HG03442 (cell line): ENCODE measurements around the gene TMEM273.

Experiments
- ATAC-seq: cut with Tn5 transposase; IDR thresholded peaks from one replicate; pipeline ENCODE4 v1.9.1; 2021; ENCODE audit warnings: mild to moderate bottlenecking, moderate library complexity; ENCODE audit not compliant: unreplicated experiment

TMEM273 gene

DNA sequence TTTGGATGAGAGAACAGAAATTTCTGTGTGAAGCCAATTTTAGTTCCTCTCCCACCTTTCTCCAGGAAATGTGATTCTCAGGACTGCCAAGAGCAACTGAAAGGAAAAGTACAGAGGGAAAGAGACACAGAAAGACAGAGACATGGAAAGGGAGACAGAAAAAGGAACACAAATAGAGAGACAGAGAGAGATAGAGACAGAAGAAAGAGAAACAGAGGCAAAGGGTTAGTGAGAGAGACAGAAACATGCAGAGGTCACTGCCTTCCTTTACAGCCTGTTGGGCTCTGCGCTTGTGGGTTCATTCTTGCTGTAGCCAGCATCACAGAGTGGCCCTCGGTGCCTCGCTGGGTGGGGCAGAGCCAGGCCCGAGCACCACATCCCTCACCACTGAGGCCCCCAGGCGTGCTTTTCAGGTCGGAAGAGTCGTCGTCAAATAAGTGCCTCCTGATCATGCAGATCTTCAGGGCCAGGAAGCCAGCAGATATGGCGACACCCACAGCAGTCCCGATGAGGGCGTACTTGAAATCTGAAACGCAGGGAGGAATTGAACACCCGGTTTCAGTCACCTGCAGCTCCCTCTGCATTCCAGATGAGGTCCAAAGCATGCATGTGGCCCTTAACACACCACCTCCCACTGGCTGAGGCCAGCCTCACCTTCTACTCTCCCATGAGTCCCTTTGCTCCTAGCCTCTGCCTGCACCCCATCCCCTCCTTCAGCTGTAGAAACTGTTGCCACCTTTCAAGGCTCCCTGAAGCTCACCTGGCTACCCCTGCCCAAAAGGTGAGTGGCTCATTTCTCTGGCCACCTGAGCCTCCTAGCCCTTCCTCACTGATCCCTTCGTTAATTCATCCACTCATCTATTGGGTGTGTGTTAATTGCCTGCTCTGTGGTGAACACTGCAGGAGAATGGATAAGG lies 21.4 kb downstream of the TMEM273 start:
- ATAC-seq = no peak

DNA sequence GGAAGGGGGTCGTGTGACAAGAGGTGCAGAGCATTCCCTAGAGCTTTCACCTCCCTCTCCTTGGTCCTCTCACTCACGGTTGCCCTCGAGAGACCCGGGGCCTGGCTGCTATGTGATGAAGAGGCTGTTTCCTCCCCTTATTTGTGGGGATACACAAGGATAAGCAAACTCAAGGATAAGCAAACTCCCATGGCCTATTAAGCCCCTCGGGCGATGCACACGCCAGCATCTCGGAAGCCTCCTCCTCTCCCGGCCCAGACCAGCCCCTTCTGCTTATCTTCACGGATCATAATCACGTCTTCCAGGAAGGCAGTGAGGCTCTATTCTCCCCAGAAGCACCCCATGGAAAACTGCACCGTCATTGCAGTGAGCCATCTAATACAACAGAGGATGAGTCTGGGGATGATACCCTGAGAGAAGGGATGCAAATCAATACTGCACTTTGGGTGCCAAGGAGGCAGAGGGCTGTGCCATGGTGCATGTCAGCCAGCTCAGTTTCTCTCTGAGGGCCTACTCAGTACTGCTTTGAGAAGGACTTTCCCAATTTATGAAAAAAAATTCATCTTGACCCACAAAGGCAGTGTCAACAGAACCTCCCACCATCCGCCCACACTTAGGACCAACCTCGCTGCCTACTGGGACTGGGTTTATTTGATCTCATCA lies 22.2 kb downstream of the TMEM273 start:
- no peak for ATAC-seq

DNA sequence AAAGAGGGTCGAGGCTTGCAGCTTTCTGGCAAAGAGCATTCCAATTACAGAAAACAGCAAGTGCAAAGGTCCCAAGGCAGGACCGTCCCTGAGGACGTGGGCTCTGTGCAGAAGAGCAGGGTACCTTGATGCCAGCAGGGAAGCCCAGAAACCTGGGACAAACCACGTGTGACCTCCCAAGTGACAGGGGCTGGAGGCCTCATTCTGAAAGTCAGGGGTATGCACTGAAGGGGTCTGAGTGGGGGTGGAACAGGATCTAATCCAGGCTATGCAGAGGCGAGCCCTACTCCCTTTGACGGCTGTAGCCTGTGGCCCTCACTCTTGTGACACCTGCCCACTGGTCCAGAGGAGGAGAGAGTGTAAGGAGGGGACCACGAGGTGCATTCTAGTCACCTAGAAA lies 22.9 kb downstream of the TMEM273 start:
- ATAC-seq = no peak

DNA sequence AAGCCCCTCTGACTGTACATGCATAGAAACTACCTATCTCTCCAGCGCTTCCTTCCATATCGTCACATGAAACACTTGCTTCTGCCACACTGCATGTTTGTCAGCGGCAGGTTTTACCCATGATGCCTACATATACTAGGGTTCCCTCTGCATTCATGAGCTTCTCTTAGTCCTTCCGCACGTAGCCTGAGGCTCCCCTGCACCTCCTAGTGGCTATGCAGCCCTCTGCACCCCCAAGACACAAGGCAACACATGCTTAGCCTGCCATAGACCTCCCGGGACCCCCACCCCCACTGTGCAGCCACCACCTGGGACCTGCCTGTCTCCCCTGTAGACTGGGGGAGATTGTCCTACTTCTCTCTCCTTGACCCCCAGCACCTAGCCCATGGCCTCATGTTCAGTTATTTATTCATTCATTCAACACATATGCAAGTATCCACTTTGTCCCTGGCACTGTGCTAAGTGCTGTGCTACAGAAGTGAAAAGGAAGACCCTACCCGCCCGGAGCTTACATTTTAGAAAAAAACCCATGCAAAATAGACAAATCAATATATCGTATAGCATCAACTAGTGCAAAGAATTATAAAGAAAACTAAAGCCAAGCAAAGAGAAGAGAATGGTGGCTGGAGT lies 23.5 kb downstream of the TMEM273 start:
- peak; percentile 86 for ATAC-seq

DNA sequence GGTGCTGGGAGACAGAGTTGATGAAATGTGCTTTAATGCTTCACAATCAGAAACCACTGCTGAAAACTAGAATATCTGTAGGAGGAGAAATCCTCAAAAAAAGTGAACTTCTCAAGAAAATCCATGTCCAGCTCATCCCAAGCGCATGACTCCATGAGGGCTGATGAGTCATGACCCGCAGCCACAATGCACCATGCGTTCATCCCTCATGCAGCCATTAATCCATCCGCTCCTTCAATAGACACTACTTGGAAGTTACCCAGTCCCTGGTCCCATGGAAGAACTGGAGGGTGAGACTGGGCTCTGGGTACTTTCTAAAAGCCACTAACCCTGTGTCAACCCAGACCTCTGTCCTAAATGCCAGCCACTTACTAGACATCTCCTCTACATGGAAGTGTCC lies 24.4 kb downstream of the TMEM273 start:
- ATAC-seq = no peak

DNA sequence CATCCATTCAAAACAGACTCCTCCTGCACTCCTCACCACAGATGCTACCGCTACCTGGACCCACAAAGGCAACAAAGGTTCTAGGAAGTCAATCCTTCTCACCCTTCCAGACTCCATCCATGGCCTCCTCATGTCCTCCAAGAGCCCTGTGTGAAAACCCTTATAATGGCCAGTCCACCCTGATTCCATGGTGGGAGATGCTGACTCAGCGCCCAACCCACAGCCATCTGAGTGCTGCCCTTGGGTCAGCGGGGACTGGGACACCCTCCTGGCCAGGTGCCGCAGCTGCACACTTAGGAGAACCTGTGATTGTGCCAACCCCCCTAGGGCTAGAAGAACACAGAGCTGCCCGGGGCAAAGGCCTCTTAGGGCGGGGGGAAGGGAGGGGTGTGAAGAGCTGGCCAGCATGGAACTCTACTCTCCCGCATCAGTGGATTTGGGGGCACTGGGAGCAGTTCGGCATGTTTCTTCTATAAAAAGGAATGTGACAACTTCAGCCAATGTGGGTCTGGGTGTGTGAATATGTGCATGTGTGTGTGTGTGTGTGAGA lies 25.4 kb downstream of the TMEM273 start:
- ATAC-seq = no peak

DNA sequence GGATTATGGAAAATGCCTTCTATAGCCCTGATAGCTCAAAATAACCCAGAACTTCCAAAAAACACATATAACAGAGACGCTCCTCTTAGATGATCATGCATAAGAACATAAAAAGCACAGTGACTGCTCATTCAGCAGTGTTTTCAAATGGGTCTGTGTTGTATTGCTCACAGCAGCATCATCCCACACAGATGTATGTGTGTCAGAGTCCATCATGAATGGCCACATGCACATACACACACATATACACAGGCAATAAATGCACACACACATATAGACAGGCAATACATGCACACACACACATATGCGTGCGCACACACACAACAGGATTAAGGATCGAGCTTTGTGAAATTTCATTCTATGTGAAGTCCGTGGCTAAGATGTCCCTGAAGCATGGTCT lies 26.1 kb downstream of the TMEM273 start:
- ATAC-seq = no peak

DNA sequence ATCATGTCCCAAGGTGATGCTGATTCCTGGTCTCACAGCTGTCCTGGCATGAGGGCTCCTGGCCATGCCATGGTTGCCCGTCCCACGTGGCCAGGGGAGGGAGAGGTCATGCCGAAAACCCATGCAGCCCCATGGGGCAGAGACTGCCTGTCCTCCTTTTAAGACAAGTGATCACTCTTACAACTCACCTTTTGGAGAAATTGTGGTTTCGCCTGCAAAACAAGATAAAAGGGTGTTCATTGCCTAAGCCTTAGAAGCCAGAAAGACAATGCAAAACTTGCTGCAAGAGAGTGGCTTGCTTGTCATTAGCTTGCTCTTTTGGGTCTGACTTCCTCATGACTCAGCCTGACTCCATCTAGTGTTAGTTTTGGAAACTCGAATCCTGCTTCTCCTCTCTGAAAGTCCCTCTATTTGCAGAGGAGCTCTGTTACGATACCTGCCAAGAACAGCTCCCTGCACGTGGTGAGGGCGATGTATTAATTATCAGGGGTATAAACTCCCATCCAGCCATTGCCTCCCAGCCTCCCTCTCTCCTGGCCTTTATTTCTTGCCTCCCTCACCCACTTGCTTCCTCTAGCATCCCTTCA lies 26.7 kb downstream of the TMEM273 start:
- no peak for ATAC-seq

DNA sequence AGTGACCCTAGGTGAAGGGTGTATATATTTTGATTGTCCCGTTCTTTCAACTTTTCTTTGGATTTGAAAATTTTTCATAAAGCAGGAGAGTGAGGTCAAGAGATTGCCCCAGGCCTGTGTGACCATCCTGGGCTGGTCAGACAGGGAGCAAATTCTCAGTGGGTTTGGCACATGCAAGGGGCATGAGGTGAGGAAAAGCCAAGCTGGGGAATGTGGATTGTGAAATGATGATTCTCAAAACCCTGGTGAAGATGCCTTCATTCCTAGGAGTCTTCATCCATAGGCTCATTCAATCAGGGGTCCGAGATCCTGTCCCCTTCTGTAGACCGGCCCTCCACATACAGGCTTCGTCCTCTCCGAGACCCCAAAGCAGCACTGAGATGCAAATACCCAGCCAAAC lies 27.4 kb downstream of the TMEM273 start:
- no peak for ATAC-seq

DNA sequence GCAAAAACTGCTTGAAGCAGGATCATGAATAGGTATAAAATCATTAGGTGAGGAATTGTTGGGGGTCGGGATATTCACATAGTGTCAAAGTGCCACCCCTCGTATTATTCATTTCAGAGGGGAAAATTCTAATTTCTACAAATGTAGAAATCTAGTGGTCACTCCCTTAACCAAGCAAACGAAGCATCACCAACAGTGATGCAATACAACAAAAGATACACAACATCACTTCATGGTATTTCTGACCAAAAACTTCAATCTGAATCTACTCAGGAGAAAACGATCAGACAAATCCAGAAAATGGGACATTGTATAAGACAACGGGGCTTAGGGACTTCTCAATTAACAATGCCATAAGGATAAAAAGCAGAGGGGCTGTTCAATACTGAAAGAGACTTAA lies 28.1 kb downstream of the TMEM273 start:
- no peak for ATAC-seq

DNA sequence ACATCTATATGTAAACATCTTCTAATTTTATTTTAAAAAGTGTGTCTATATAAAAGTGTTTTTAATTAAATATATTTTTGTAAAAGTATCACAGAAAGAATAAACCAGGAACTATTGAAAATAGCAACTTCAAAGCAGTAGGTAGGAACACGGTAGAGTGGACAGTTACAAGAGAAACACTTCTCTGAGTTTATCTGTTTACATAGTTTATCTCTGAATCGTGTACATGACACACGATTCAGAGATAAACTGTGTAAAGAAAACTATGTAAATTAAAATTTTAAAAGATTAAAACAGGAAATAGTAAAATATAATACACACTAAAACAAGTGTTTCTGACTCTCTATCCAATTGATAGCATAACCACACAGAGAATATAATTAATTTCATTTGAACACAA lies 29.3 kb downstream of the TMEM273 start:
- no peak for ATAC-seq

DNA sequence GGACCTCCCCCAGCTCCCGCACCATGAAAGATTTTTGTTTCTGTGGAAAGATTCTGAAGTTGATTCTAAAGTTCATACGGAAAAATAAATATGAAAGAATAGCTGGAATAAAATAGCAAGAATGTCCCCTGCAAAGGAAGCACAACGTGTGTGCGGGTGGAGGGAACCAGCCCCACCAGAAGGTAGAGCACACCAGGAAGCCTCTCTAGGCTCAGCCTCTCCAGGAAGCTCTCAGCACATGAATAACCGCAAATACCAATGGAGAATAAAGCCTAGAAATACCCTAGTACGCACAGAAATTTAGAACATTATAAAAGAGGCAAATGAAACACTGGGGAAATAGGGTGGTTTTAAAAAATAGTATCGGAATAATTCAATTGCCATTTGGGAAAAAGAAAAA lies 29.8 kb downstream of the TMEM273 start:
- ATAC-seq = no peak

DNA sequence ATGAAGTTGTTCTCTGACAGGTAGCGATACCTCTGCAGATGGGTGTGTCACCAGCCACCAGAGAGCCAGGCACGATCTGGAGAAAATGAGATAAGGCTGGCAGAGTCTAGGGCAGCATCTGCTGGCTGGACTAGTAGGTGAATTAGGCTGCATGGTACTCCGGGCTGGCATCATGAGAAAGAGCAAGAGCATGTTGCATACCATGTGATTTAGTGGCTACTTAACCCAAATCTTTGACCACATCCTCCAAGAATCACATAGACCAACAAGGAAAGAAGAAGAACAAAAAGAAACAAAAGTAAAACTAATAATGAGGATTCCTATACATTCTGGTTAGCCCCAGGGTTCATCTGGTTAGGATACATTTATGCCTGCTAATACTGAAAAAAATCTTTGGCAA lies 31.0 kb downstream of the TMEM273 start:
- no peak for ATAC-seq

DNA sequence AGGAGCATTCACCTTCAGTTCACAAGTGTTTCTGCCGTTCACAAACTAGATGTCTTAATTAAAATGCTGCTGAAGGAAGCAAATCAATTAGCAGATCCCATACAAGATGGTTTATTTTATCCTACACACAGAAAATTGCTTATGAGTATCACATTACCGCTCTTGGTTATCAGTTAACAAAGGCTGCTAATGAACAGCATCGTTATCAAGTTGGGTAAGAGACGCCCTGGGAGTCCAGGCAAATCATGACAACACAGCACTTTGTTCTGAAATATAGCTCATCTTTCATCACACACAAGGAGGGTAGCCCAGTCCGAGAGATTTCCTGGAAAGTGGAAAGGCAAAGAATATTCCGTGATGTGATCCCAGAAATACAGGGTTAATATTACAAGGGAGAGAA lies 33.5 kb downstream of the TMEM273 start:
- no peak for ATAC-seq

DNA sequence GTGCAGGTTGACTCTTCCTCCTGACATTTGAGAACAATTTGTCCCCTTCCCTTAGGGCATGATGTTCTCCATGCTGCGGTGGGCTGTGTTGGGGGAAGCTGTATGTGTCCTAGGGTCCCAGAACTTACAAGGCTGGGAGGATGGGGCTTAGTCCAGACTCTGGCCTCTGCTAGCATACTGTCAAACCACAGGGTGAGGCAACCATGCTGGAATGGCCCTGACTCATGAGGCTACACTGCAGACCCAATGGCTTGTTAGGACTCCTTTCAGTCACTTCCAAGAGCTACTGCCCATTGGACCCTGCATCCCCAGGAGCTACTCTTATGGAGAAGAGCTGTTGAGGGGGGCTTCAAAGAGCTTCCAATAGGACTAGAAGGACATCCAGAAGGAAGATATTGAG lies 34.2 kb downstream of the TMEM273 start:
- no peak for ATAC-seq

DNA sequence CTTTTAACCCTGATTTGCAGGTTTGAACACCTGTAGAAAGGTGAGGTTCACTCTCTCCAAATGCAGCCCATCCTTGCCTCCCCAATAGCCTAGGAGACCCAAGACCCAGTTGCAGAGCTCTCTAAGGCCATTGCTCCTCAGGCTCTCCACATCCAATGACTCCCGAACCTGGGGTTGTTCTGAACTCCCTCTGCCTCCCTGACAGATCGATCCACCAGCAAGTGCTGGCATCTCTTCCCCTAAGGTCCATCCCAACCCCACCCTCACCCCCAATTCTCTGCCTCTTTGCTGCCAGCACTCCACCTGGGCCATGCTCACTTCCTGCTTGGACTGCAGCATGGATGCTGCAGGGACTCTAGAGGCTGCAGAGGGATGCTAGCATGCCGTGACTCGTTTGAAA lies 35.1 kb downstream of the TMEM273 start:
- ATAC-seq = no peak

DNA sequence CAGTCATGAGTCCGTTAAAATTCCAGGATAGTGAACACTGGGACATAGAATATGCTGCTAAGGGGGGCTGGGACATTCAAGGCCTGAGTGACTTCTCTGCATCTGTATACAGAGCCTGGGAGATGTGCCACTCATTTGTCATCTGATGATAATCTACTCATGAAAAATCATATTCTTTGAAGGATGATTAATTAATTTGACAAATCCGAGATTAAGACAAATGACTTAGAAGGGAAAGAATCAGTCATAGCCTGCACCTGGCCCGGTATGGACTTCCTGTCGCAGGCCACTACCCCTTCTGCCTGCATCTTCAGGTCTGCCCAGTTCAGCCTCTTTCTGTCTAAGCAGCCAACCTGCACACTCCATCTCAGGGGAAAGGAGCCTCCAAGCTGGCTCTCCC lies 35.5 kb downstream of the TMEM273 start:
- ATAC-seq = no peak

DNA sequence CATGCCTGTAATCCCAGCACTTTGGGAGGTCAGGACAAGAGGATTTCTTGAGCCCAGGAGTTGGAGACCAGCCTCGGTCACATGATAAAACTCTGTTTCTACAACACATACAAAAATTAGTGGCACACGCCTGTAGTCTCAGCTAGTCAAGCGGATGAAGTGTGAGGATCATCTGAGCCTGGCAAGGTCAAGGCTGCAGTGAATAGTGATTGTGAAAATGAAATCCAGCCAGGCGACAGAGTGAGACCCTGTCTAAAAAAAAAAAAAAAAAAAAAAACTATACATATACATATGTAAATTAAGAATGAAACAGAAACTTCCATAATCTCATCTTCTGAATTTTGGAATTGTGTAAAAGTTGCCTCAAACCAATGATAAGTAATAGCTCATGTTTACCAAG lies 36.2 kb downstream of the TMEM273 start:
- ATAC-seq = no peak

DNA sequence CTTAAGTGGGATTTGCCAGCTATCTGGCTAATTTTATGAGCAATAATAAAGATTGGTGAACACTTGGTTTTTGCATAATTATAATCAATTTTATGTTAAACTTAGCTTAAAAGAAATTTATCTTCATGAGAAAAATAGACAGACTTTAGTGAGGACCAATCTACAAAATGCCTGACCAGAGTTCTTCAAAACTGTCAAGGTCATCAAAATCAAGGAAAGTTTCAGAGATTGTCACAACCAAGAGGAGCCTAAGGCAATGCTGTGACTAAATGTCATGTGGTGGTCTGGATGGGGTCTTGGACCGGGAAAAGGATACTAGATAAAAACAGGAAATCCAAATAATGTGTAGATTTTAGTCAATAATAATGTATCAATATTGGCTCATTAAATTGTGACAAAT lies 36.7 kb downstream of the TMEM273 start:
- no peak for ATAC-seq

DNA sequence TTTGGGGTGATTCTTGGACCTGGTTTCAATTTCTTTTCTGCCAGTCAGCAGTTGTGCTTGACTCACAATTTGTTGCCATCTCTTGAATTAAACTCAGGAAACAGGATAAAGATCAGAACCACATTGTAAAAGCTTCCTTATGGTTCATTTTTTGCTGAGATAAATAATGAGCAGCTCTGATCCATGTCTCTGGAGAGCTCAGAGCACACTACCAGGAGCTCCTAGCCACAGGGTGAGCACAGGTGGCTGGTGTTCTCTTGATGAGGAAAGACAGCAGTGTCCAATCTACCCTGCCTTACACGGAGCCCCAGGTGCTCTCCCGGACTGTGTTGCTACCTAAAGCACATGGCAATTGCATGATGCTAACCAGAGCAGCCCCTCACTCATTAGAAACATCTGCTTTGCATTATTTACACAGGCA lies 37.2 kb downstream of the TMEM273 start:
- ATAC-seq = no peak

DNA sequence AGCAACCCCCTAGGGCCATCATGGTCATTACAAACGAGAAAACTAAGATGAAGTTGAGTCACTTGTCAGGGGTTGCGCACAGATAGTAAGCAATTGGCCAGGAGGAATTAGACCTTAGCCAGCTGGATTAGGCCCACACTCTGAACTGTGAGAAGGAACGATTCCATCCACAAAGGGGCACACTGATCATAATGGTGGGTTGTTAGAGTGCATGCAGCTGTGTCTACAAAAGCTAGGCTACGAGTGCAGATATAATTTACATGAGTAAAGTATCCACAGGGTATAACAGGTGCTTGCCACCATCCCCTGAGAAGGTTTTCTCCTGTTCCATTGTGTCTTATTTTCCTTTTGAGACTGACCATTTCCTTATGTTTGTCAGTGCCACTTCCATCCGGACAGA lies 37.8 kb downstream of the TMEM273 start:
- ATAC-seq = no peak
